Renal pelvis (tissue), 4 donors: ENCODE results near the gene SF3B3. TPM values are rescaled to one million over a fixed set of nuclear protein-coding genes. Genes with fewer than 3 reads are reported as not detected.
"Not testable (repeated sequence)": the region's sequence is repeated elsewhere in the genome, so short reads cannot be mapped to it uniquely, and the experiment has no call there.

Experiments used
- DNase-seq: peaks from one replicate; pipeline ENCODE4 v3.0.0-alpha.2; 2013
- polyA plus RNA-seq, 3 donors: library from polyadenylated mRNA; unstranded; fragments of 120-200 nt; gene quantifications; one replicate each; pipeline ENCODE4 v1.2.1, GENCODE V29; 2013; ENCODE audit not compliant: insufficient read length in 3 of 3

Gene SF3B3
- polyA plus RNA-seq, 3 donors, result 372 to 405 (median 381) TPM

GRCh38 chr16:70495425-70496182, 28.0 kb upstream of the SF3B3 start:
- DNase-seq, result no peak

DNA sequence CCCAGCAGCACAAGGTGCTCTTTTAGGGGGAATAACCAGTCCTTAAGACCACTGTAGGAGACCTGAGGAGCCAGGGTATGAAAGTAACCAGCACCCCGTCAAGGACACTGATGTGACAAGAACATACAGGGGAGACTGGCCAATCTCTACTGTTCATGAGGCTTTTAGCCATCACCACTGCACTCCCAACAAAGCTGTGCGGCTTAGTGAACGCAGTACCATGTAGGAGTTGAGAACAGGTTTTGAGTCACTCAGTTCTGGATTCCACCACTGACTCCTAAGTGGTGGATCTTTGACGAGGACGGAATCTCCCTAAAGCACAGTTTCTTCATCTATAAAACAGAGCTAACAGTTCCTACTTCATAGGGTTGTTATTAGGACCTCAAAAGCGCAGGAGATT, 27.1 kb upstream of the SF3B3 start:
- no peak for DNase-seq

GRCh38 chr16:70508752-70509151, 14.9 kb upstream of the SF3B3 start:
- DNase-seq, result no peak

GRCh38 chr16:70510216-70510615, 13.4 kb upstream of the SF3B3 start:
- no peak for DNase-seq

DNA sequence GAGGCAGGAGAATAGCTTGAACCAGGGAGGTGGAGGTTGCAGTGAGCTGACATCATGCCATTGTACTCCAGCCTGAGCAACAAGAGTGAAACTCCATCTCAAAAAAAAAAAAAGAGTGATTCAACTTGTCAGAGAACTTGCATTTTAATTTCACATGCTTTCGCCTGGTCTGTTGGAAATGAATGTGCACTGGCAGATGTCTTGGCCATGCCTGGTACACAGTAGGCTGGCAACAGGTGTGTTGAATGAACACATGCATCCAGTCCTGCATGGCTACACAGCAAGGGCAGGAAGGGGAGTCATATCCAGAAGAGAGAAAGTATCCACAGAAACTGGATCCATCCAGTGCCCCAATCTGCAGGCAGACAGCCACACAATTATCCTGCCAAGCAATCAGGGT, 11.8 kb upstream of the SF3B3 start:
- no peak for DNase-seq

DNA sequence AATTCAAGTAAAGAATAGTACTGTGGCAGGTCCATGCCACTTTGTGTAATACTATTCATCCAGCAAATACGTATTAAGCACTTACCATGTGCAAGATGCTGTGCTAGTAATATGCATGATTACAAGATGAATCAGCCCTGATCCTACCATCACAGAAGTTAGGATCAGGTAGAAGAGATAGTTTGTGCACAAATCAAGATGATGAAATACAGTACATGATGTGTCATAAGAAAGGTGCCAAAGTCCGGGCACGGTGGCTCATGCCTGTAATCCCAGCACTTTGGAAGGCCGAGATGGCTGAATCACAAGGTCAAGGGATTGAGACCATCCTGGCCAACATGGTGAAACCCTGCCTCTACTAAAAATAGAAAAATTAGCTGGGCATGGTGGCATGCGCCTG, 11.2 kb upstream of the SF3B3 start:
- no peak for DNase-seq

- DNase-seq, result no peak
These were observed 2.9 kb upstream of the SF3B3 start for GRCh38 chr16:70520612-70521297.

DNA sequence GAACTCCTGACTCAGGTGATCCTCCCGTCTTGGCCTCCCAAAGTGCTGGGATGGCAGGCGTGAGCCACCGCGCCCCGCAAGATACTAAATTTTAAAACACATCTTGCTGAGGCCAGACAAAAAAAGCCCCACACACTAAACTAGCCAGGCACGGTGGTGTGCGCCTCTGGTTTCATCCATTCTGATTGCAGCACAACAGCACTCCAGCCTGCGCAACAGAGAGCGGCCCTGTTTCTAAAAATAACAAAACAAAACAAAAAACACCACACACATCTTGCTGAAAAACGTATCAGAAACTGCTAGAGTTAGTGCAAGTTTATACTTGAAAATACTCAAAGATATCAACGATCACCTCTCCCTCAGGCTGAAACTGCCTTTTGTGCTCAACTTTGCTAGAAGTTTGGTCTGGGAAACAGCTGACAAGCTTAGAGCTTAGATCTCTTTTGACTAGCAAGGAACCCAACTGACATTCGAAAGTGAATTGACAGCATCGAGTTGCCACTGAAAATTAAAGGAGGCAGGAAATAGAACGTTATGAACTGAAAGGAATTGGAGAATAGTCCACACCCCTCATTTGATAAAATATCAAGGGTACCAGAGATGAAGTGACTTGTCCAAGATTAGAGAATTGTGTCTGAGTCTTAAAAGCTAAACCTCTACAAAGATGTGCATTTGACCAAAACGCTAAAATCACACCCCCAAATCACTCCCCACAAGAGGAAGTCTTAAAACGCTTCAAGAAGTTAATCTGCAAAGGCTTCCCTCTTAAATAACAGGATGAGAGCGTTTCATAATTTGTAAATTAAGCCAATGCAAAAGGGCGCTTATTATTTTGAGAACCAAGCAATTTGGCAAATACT, 1.2 kb upstream of the SF3B3 start:
- DNase-seq, result no peak

GRCh38 chr16:70523076-70523742, 407 bp upstream of the SF3B3 start, which contains the start of gene COG4:
COG4 (minus strand) TSS chr16:70523554; CDS start chr16:70523543, 11 bp downstream.
- peak; percentile 89 for DNase-seq

DNA sequence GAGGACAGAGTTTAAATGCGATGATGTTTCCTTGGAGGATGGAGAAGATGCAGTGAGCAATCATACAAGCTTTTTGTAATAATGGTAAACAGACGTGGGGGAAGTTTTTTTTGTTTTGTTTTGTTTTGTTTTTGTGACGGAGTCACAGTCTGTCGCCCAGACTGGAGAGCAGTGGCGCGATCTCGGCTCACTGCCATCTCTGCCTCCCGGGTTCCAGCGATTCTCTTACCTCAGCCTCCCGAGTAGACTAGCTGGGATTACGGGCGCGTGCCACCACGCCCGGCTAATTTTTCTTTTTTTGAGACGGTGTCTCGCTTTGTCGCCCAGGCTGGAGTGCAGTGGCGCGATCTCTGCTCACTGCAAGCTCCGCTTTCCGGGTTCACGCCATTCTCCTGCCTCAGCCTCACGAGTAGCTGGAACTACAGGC, 796 bp downstream of the SF3B3 start:
- DNase-seq, result peak; percentile 30

DNA sequence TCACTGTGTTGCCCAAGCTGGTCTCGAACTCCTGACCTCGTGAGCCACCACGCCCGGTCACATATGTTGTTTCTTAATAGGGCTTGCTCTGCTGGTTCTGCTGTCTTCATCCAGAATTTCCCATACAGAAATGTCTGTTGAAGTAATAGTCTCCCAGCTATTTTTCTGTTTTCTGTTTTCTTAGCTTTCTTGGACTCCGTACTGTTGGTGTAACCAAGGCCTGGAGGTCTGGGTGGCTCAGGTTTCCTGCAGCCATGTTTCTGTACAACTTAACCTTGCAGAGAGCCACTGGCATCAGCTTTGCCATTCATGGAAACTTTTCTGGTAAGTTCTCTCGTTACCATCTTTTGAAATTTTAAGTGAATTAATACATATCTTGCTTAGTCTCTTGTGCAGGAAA, 2.8 kb downstream of the SF3B3 start:
- no peak for DNase-seq

- DNase-seq, result no peak
These were observed 3.8 kb downstream of the SF3B3 start for GRCh38 chr16:70527315-70527996.

DNA sequence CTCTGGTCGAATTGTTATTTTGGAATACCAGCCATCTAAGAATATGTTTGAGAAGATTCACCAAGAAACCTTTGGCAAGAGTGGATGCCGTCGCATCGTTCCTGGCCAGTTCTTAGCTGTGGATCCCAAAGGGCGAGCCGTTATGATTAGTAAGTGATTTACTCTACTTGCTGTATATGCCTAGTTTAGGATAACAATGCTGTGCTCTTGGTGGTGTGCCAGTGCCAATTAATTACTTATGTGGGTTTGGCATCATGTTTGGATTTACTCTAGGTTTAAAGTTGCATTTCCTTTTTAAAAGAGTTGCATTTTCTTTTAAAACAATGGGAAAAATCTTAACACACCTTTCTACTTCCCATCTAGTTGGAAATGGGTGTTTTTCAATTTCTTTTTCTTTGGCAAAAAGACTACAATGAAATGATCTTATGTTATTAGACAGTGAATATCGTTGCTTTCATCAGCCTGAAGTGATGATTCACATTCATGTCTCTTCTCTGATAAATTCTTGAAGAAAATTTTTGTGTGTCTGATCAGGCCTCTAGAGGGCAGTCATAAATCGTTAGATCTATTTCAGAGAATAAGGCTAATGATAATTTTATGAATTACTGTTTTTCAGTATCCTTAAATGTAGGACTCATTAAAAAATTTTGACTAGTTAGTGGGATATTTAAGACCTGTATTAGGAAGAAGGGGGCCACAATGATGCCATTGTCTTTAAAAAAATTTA, 5.6 kb downstream of the SF3B3 start:
- no peak for DNase-seq

GRCh38 chr16:70529954-70530353, 6.3 kb downstream of the SF3B3 start:
- DNase-seq, result not testable (repeated sequence)

- no peak for DNase-seq
These were observed 11.4 kb downstream of the SF3B3 start for GRCh38 chr16:70534971-70535370.

GRCh38 chr16:70540994-70541393, 17.4 kb downstream of the SF3B3 start:
- no peak for DNase-seq

GRCh38 chr16:70544548-70544947, 20.9 kb downstream of the SF3B3 start:
- no peak for DNase-seq

DNA sequence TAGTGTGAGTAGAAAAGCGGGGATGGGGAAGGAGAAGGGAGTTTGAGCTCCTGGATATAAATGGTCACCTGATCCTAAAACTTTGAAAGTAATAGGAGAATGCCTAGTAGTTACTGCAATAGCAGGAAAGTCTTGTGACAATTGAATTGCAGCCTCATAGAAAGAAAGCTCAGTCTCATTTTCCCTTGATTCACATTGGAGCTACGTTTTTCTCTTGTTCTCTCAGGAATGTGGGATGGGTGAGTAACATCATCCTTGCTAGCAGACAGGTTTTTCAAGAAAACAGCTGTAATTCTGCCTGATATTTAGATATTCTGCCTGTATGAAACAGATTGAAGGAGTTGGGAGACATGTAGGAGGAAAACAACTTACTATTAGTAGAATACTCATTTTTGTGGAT, 25.3 kb downstream of the SF3B3 start:
- no peak for DNase-seq

DNA sequence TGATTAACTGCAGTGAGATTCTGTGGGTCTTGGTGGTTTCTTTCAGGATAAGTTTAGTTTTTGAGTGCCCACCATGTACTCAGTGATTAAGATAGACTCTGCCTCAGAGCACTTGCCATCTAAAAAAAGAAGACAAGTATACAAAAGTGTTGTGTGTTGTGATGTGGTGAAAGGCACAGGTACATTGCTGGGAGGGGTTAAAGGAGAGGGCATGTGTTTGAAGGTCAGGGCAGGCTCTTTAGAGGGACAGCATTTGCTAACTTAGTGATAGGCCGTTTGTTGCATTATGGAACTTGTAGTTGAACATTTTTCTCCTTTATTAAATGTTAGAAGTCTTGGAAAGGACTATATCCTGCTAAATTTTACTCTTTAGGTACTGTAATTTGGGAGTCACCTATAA, 26.5 kb downstream of the SF3B3 start:
- no peak for DNase-seq

DNA sequence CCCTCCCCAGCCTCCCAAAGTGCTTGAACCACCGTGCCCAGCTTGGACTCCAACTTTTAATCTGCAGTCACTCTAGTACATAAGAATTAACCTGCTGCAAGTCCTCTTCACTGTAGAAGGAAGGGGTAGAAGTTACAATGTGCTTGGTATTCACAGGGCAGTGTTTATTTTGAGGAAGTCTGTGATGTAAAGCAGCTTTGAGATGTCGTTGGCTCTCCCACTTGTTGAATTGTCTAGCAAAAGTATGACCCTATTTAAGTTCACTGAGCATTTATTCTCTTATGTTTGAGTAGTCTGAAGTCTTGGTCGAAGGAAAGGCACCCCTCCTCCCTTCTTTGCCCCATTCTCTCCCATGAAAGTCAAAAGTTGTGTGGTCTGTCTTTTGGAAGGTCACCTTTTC, 28.2 kb downstream of the SF3B3 start:
- no peak for DNase-seq

DNA sequence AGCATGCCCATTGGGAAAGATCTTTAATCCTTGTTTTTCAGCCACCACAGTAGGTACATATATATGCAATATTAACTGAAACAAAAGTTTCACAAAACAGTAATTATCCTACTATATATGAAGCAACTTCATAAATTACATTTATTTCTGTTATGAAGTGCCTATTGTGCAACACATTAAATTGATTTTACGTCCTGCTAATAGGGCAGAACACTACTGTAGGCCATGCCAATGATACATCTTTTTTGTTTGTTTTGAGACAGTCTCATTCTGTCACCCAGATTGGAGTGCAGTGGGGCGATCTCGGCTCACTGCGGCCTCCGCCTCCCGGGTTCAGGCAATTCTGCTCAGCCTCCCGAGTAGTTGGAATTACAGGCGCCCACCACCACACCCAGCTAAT, 29.1 kb downstream of the SF3B3 start:
- DNase-seq, result no peak
